ENCODE measurements around the gene FAM98B.
A peak's percentile ranks its signal among the peaks of the same experiment; 100 is the strongest.

FAM98B gene

DNA sequence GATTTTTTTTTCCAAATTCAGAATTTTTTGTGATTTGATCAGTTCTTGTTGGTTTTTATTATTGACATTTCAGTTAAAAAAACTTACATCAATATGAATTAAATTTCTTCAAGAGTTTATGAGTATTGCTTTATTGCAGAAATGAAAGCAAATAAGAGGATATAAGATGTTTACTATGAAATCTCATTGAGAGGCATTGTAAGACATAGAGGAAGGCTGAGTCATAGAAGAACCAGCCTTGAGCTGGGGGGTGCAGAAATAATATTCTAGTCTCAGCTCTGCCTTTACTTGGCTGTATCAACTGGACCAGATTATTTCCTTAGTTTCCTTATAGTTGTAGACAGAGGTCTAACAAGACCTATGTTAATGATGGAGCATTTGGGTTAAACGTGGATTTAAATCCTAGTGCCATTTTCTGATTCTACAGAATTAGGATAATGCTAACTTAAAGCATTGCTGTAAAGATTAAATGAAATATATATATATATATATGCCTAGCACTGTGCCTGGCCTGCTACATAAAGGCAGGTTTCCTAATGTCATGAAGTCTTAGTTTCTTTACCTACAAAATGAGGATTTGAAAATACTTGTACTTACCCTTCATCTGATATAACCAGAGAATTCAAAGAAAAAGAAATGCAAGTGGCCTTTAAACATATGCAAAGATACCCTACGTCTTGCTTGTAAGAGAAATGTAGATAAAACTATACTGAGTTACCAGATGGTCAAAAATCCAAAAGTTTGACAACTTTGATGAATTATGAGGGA lies 7.3 kb downstream of the FAM98B start:
- no peak for DNase-seq

- no peak for DNase-seq
These were observed 10.0 kb downstream of the FAM98B start for GRCh38 chr15:38463893-38464292.

DNA sequence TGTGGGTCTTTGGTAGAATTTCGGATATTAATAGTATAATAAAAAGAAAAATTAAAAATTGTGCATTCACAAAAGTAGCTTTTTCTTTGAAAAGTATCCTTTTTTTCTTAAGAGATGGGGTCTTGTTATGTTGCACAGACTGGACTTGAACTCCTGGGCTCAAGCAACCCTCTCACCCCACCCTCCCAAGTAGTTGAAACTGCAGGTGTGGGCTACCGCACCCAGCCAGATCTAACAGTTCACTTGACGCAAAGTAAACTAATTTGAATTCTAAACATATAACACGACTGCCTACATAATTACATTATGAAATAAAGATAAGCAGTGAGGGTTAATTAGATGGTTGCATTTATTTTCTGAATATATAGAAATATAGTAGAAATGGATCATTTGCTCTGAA lies 10.7 kb downstream of the FAM98B start:
- DNase-seq: no peak

GRCh38 chr15:38470816-38471215 lies 16.9 kb downstream of the FAM98B start:
- no peak for DNase-seq

DNA sequence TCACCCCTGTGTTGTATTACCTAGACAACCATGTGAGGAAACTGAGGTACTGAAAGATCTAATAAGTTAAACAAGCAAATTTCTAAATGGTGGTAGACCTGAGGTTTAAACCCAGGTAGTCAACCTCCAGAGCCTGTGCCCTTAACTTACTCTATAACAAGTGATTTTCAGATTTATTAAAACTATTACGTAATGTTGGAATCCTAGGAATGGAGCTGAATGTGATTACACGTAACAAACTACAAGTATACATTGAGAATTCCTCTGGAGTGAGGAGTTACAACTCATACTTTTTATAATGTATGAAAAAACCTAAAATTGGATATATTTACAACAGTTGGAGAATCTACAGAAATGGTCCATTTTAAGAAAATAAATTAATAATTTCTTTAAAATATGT lies 18.0 kb downstream of the FAM98B start:
- no peak for DNase-seq

DNA sequence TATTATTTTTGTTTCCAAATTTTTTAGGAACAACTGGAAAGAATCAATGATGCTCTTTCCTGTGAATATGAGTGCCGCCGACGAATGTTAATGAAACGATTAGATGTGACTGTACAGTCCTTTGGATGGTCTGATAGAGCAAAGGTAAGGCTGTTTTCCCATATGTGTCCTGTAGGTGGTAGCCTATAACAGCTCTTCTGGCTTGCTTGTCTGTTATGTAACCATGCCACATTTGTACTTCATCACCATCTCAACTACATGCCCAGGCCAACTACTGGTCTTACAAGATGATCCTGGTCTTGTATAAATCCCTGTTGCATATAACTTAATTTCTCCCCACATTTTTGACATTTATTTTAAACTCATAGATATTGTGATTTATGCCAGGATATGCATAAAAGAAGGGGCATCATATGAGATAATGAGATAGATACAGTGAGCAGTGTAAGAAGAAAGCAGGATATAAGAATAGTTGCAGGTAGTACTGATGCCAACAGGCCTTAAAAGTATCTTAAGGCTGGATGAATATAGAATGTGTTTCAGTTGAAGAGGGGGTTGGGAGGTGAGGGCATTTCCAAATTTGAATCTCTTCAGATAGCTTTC lies 20.3 kb downstream of the FAM98B start:
- peak in 1 of 2 experiments; percentile 22 for DNase-seq

DNA sequence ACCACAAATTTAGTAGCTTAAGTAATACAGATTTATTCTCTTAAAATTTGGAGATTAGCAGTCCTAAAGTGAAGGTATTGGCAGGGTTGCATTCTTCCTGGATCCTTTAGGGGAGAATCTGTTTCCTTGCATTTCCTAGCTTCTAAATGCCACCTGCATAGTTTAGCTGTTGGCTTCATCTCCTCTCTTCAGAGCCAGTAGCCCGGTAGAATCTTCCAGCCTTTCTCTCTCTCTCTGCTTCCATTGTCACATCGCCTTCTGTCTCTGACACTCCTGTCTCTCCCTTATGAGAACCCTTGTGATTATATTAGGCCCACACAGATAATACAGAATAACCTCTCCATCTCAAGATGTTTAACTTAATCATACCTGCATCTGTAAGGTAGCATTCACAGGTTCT lies 21.4 kb downstream of the FAM98B start:
- no peak for DNase-seq

- no peak for DNase-seq
These were observed 22.2 kb downstream of the FAM98B start for GRCh38 chr15:38476120-38476519.

- DNase-seq: no peak
These were observed 23.7 kb downstream of the FAM98B start for GRCh38 chr15:38477637-38478036.

GRCh38 chr15:38479266-38479665 lies 25.3 kb downstream of the FAM98B start:
- no peak for DNase-seq

GRCh38 chr15:38479756-38480155 lies 25.8 kb downstream of the FAM98B start:
- no peak for DNase-seq

- no peak for DNase-seq
These were observed 27.2 kb downstream of the FAM98B start for GRCh38 chr15:38481113-38481512.

- DNase-seq: no peak
These were observed 27.8 kb downstream of the FAM98B start for GRCh38 chr15:38481761-38482160.

DNA sequence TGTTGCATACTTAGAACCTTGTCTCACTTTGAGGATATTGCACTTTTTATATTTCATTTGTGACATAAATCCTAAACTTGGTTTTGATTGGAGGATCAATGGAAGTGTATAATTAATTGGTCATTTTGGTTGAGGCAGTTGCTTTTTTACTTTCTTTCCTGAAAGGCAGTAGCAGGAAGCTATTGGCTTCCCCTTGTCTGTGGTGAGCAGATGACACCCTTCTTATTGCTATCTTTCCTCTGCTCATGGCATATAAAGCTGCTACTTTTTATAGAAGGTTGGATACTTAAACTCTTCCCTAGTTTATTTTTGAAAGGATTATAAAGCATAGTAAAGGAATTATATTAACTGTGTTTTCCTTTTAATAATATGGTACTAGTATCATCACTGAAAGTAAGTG lies 28.6 kb downstream of the FAM98B start:
- DNase-seq: no peak

- DNase-seq: no peak
These were observed 33.0 kb downstream of the FAM98B start for GRCh38 chr15:38486936-38487335.

- no peak for DNase-seq
These were observed 33.5 kb downstream of the FAM98B start for GRCh38 chr15:38487378-38487777.

- no peak for DNase-seq
These were observed 36.5 kb downstream of the FAM98B start for GRCh38 chr15:38490242-38490922.

- DNase-seq: no peak
These were observed 42.2 kb downstream of the FAM98B start for GRCh38 chr15:38496151-38496550.

DNA sequence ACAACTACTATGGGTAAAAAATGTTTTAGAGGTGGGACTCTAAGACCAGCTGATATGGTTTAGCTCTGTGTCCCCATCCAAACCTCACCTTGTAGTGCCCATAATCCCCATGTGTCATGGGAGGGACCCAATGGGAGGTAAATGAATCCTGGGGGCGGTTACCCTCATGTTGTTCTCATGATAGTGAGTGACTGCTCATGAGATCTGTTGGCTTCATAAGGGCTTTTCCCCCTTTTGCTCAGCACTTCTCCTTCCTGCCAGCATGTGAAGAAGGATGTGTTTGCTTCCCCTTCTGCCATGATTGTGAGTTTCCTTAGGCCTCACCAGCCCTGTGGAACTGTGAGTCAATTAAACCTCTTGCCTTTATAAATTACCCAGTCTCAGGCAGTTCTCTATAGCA lies 45.7 kb downstream of the FAM98B start:
- DNase-seq: no peak

DNA sequence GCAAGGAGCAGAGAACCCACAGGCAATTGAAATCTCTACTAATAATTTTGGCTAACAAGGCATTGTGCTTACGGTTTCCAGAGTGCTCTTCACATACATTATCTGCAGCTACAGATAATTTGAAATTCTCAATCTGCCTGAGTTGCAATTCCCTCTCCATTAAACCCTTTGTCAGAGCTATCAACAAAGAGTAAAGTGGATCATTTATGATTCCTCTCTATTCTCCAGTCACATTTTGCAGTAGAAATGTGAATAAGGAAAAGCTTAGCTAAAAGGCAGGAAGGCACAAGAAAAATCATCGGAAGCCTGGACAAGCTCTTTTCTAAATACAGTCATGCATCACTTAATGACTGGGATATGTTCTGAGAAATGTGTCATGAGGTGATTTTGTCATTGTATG lies 49.6 kb downstream of the FAM98B start:
- DNase-seq: no peak

GRCh38 chr15:38504680-38505467 lies 50.9 kb downstream of the FAM98B start:
- DNase-seq: no peak

DNA sequence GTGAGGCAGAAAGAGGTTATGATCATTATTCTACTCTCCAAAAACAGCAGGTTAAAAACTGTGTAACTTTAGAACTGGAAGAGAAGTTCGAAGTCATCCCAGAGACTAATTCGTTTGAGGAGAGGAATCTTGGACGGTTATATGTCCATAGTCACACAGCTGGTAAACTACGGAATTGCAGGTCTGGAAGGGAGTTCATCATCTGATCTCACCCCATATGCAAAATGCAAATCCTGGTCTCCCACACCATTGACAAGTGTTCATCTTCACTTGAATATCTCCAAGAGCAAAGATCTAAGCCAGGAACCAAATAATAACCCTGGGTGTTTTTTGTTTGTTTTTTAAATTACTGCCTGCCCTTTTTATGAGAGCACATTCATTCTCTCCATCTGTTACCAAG lies 53.1 kb downstream of the FAM98B start:
- DNase-seq: no peak

GRCh38 chr15:38507570-38507969 lies 53.6 kb downstream of the FAM98B start:
- no peak for DNase-seq

All from stimulated activated CD4-positive, alpha-beta T cell treated with anti-CD3 and anti-CD28 coated beads, Interleukin-4, amount 100 ng/mL, for 4 hours (primary cell).